HEK293T (cell line): ENCODE measurements around the gene WNT2B.

Experiments used
- BHLHE40 ChIP-seq: fragments of 450-650 bp; IDR thresholded peaks from 2 replicates; pipeline ENCODE4 v1.6.1; 2016; ENCODE audit warnings: mild to moderate bottlenecking, moderate library complexity, borderline replicate concordance
- CTBP1 ChIP-seq: fragments of 450-650 bp; IDR thresholded peaks from 2 replicates; pipeline ENCODE4 v1.6.1; 2016; ENCODE audit warnings: borderline replicate concordance
- ELF4 ChIP-seq: fragments of 450-650 bp; IDR thresholded peaks from 2 replicates; pipeline ENCODE4 v1.6.1; 2017; ENCODE audit warnings: antibody characterized with exemption
- FOXA1 ChIP-seq: fragments of 450-650 bp; IDR thresholded peaks from 2 replicates; pipeline ENCODE4 v1.6.1; 2016; ENCODE audit warnings: mild to moderate bottlenecking
- FOXM1 ChIP-seq: fragments of 450-650 bp; IDR thresholded peaks from 2 replicates; pipeline ENCODE4 v1.6.1; 2017; ENCODE audit warnings: mild to moderate bottlenecking, borderline replicate concordance
- HDGF ChIP-seq: fragments of 450-650 bp; IDR thresholded peaks from 2 replicates; pipeline ENCODE4 v1.6.1; 2017; ENCODE audit warnings: antibody characterized with exemption, borderline replicate concordance
- LEF1 ChIP-seq: fragments of 450-650 bp; IDR thresholded peaks from 2 replicates; pipeline ENCODE4 v1.6.1; 2017; ENCODE audit warnings: mild to moderate bottlenecking, borderline replicate concordance
- NFRKB ChIP-seq: fragments of 450-650 bp; IDR thresholded peaks from 2 replicates; pipeline ENCODE4 v1.6.1; 2016; ENCODE audit warnings: mild to moderate bottlenecking, moderate library complexity
- SP1 ChIP-seq: fragments of 450-650 bp; IDR thresholded peaks from 2 replicates; pipeline ENCODE4 v1.6.1; 2017
- TARDBP ChIP-seq: fragments of 450-650 bp; IDR thresholded peaks from 2 replicates; pipeline ENCODE4 v1.6.1; 2016

- TF ChIP-seq NFRKB (no peak), SP1 (no peak), HDGF (no peak), FOXM1 (no peak), CTBP1 (no peak), ELF4 (no peak), FOXA1 (no peak), BHLHE40 (no peak), LEF1 (no peak), TARDBP (no peak)
Measured at GRCh38 chr1:112504001-112504660, 4.6 kb upstream of the WNT2B start.
